Activated naive CD8-positive, alpha-beta T cell treated with anti-CD3 and anti-CD28 coated beads, Interleukin-2, amount 50 U/mL, for 16 hours (primary cell): ENCODE data around the gene SEMA6D.
"Not testable (repeated sequence)": the region's sequence is repeated elsewhere in the genome, so short reads cannot be mapped to it uniquely, and the experiment has no call there.

Source experiments
- DNase-seq: peaks from one replicate; pipeline ENCODE4 v3.0.0-alpha.2; 2020; ENCODE audit warnings: low read depth, low spot score

The SEMA6D gene

DNA sequence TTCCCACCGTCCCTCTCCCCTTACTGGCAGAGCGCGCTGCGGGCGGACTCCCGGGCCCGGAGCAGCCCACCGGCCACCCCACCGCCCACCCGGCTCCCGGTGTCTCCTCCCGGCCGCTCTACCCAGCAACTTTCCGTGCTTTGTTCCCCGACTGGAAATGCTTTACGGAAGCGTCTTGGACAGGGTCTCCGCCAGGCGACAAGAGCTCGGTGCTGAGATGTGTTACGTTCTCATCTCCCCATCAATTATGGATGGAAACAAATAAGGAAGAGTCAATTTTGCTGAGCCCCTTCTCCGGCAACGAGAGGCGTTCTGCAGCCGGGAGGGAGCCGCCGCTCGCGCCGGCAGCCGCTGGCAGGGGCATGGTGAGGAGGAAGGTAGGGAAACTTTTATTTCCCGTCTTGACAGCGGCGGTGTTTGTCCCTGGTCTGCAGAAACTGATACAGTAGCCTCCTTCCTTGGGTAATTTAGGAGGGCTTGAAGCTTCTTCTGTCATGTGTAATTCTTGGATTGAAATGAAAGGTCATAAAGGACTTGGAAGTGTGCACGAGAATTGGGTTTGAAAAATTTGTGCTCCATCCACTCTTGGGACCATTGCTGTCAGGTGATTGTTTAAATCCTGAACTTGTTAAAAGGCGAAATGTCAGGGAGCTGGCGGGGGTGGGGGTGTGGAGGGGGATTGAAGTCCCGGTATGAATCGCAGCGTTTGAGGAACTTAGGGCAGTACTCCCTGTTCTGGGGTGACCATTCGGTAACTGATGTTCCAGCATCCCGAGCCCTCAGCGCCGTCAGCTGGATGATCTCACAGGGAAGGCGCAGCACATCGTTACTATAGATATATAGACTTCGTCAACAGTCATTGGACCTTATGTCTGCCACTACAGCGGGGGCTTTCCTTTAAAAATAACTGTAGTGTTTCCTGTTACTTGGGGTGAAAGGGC lies 1.5 kb downstream of the SEMA6D start:
- no peak for DNase-seq

GRCh38 chr15:47719730-47720129 lies 2.4 kb downstream of the SEMA6D start:
- DNase-seq = no peak

DNA sequence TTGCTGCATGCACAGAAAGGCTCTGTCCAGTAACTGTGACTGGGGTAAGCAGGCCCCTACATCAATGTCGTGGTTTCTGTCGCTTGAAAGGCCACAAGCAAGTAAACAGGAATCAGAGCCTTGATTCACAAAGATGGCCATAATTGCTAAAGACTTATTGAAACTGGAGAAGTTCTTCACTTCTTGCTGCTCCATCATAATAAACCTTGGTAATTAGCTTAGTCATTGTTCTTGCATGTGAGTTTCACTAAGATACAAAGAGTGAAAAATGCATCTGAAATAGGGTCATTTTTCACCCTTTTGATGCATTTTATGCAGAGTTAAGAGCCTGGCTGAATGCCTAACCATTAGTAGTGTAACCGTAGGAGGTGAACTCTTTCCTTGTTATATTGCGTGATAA lies 3.2 kb downstream of the SEMA6D start:
- DNase-seq = no peak

DNA sequence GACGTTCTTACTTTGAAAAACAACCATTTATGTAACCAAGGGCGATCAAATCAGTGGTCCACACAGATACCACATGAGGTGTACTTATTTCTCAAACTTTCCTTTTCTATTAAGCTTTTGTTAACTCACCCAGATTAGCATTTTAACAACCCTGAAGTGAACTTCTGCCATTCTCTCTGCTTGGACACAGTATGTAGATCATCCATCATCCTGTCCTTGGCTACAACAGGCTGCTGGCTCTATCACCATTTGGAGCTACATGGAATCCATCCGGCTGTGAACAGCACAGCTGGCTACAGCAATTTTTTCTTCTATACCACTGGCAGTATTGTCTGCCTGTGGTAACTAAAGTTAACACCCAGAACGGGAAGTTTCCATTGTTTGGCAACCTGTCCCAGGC lies 4.4 kb downstream of the SEMA6D start:
- DNase-seq = no peak

DNA sequence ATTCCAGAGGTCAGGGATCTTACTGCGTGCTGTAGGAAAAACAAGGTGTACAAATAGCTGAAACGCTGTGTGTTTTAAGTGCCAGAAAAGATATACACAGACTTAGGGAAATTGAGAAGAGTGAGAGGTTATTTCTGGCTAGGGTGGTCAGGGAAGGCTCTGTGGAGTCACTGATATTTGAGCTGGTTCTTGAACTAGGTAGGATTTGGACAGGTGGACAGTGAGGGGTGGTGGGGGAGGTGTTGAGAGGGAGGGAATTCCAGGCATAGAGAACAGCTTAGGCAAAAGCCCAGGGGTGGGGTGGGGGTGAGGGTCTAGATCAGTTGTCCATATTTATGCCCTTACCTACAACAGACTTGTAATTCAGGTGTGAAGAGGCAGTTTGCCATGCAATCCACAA lies 7.0 kb downstream of the SEMA6D start:
- DNase-seq = no peak

DNA sequence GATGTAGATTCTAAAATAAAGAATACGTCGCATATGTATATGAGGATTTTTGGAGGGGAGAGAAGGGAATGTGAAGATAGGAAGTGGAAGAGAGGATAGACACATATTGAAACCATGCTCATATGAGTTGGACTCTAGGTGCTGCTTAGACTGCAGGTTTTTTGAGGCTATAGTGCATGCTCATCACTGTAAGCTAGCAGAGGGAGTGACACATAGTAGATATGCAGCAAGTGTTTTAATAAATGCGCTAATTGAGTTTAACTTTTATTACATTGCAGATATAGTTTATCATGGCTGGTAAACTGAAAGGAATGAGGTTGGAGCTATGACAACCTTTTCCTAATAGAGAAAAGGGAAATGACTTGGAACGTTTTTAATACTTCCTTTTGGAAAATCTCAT lies 7.7 kb downstream of the SEMA6D start:
- DNase-seq = no peak

DNA sequence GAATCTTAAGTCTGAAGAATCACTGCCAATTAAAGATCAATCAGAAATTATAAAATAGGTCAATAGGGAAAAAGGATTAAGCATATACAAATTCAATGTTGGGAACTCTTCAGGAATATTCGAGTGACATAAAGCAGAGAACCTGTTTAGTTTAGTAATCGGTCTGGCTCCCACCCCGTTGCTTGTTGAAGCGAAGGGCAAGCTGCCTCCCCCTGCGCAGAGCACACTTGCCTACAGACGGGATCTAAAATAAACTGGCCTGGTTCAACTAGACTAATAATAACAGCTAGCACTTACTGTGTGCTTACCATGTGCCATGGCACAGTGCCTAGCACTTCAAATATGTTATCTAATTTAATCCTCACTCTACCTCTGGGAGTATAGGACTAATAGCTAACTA lies 8.6 kb downstream of the SEMA6D start:
- no peak for DNase-seq

- no peak for DNase-seq
Measured at GRCh38 chr15:47726399-47726823, 9.1 kb downstream of the SEMA6D start.

GRCh38 chr15:47727137-47727536 lies 9.8 kb downstream of the SEMA6D start:
- no peak for DNase-seq

DNA sequence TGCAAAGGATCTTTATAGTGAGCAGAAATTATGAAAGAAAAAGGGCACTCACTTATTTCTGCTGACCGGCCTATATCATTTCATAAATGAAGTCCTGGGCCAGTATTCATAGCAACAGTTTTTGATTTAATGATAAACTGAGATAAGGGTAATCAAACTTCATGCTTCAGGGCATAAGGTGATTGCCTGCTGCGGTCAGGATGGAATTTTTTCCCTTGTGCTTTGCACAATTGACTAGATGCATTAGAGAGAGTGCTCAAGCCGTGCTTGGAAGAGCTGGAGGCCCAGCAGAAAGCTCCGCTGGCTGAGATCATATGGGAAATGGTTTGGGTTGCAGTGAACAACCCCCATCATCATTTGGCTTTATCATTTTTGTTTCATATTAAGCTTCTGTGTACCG lies 10.4 kb downstream of the SEMA6D start:
- DNase-seq = no peak

DNA sequence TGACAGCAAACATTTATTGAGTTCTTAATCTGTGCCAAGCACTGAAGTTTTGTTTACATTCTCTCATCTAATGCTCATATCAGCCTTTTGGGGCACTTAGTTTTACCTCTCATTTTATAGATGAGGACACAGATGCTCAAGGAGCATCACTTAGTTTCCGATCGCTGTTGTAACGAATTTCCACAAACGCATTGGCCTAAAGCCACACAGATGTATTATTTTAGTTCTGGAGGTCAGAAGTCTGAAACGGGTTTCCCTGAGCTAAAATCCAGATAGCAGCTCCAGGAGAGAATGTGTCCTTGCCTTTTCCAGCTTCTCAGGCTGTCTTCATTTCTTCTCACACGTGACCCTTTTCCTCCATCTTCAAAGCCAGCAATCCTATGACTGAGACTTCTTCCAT lies 11.1 kb downstream of the SEMA6D start:
- no peak for DNase-seq

DNA sequence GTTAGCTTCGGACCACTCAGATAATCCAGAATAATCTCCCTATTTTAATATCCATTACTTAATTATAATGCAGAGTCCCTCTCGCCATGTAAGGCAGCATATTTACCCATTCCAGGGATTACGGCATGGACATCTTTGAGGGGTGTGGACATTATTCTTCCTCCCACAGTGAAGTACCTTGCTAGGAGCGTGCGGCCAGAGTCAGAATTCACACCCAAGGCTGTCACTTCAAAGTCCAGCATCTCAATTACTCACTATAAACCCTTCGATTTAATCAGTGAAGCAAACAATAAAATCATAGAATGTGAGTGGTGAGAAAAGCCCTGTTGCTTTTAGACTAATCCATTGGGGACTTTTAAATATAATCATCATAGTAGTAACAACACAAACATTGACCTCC lies 11.6 kb downstream of the SEMA6D start:
- DNase-seq = no peak

GRCh38 chr15:47731230-47731629 lies 13.9 kb downstream of the SEMA6D start:
- no peak for DNase-seq

- DNase-seq = no peak
Measured at GRCh38 chr15:47732248-47732647, 14.9 kb downstream of the SEMA6D start.

DNA sequence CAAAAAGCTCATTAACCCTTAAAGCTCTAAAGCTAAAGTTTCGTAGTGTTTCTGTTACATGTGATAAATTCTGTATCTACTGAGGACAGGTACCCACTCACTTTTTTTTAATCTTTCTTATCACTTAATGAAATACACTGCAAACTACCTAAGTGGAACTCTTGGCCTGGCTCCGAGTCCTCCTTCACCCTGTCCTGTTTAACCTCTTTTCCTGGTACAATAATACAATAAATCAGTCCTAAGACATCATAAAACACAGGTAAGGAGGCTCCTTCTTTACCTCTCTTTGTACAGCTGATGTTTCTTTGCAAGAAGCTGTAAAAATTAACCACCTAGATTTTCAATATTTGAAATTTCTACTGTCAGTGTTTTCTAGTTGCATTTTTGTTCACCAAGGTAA lies 15.8 kb downstream of the SEMA6D start:
- no peak for DNase-seq

DNA sequence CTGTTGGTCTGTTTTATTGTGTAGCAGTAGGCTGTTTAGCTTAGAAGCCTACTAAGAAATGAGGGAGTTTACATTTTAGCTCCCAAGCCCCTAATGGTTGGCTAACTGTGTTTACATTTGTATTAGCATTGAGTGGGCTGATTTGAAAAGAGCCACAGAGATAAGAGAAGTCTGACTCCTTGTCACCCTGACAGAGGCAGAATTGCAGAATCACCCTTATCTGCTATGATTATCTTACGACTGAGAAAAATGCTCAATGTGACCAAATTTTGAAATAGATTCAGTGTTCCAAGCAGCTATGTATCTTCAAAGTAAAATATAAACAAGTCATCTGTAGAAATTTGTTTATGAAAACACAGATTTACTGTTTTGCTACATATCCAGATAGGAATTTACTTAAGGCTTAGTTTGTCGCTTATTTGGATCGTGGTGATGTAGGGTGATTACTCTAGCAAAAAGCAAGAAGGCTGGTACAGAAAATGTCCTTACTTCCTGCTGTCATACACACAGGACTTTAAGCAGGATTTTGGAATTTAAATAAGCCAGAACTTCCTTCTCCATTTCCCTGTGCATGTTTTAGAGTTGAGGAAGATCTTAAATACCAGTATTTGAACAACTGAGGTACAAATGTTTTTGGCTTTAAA lies 19.0 kb downstream of the SEMA6D start:
- DNase-seq = no peak

DNA sequence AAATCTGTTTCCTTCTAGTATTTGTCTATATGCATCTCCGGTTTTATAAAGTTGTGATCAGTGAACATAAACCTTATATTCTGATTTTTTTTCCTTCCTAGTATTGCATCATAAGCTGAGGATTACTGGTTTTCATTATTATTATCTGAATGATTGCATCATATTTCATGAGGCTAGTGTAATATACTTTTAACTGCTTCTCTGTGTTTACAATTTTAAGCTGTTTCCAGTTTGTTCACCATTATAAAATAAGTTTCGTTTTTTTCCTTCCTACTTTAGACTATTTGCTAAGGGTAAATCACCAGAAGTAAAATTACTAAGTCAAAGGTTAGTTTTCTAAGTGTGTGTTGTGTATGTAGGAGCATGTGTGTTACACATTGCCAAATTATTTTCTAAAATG lies 20.2 kb downstream of the SEMA6D start:
- no peak for DNase-seq

DNA sequence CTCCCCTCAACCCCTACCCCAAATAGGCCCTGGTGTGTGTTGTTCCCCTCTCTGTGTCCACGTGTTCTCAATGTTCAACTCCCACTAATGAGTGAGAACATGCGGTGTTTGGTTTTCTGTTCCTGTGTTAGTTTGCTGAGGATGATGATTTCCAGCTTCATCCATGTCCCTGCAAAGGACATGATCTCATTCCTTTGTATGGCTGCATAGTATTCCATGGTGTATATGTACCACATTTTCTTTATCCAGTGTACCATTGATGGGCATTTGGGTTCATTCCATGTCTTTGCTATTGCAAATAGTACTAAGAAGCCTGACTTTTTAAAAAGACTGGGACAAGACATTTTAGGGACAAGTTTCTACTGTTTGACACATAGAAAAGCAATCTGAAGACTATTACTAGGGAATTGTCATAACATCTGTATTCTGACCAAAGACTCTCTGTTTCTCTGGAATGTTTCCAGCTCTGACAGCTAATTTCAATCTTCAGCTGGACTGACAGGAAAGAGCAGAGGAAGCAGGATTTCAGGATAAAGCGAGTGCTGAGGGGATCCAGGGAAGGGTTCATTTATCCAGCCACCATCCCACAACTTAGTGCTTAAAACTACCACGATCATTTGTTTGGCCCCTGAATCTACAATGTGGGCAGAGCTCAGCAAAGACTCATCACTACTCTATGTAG lies 21.0 kb downstream of the SEMA6D start:
- DNase-seq = not testable (repeated sequence)

DNA sequence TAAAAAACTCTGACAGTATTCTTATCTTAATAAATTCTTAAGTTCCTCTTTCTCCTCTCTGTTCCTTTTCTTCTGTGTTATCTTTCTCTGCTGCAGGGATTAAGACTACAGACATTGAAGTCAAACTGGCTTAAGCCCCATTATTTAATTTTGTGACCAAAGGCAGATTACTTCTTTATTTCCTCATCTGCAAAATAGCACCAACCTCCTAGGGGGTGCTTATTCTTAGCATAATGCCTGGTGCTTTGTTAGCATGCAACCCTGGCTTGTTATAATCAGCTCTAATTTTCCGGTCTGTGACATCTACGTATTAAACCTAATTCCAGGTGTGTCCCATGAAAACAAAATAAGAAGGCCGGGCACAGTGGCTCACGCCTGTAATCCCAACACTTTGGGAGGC lies 23.8 kb downstream of the SEMA6D start:
- no peak for DNase-seq

- no peak for DNase-seq
Measured at GRCh38 chr15:47741907-47742306, 24.6 kb downstream of the SEMA6D start.

DNA sequence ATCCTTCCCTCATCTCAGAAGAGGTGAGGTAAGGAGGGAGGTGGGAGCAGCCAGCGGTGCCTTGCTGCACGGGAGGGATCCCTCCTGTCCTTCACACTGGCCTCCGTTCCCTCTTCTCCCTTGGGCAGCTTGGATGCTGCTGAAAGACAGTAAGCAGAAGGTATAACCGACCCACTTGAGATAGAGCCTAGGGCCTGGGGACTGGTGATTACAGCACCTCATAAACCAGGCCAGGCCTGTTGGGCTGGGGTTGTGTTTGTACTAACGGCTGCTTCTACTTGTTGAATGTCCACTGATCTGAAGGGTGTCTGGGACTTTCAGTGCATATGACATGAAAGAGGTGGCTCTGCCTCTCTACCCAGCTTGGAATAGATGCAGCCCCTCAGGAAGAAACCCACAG lies 25.0 kb downstream of the SEMA6D start:
- no peak for DNase-seq

DNA sequence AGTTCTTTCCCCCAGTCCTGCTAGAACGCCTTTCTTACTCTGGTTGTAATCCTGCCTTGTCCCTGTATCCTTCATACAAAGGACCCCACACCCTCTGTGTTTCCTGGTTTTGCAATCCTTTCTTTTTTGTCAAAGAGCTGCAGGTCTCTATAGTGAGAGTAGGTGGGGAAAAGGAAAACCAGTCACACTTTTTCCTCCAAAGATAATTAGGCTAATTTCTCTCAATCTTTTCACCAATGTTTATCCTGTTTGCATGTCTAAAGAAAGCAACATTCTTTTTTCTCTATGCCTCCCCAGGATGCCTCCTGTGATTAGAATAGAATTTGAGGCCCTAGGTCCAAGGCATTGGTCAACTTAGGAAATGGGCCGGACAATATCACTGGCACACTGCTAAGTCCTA lies 25.4 kb downstream of the SEMA6D start:
- no peak for DNase-seq

DNA sequence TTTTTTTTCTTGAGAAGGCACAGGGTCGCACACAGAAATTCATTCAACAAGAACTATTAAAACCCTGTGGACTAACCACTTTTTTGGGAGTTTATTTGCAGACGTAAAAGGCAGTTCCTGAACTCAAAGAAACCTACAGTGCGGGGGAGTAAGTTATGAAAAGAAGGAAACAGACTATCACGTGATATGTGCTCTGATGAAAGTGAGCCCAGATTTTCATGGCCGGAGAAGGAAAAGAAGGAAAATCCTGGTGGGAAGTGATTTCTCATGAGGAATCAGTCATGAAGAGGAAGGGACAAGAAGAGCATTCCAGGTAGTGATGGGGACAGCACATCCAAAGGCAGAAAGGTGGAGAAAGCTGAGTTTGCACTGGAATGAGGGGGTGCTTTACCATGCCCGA lies 26.1 kb downstream of the SEMA6D start:
- no peak for DNase-seq
